Smooth muscle cell (in vitro differentiated cells): ENCODE data around the gene ZFHX3. TPM values are rescaled to one million over a fixed set of nuclear protein-coding genes. Genes with fewer than 3 reads are reported as not detected.

Source experiments
- DNase-seq: peaks from one replicate; lab custom pipeline; 2025; ENCODE audit not compliant: unreplicated experiment; lab: John Stamatoyannopoulos, UW
- H2AFZ ChIP-seq: fragments of 200-600 bp; sonication (generic); 2 replicates; pipeline ENCODE4 v1.6.0; 2016; ENCODE audit warnings: antibody characterized with exemption, low read depth, mild to moderate bottlenecking
- H3F3A ChIP-seq: fragments of 200-600 bp; sonication (generic); 2 replicates; pipeline ENCODE4 v1.6.0; 2017; ENCODE audit warnings: antibody characterized with exemption, low read depth
- H3K27ac ChIP-seq: fragments of 200-600 bp; sonication (generic); 2 replicates; pipeline ENCODE4 v1.5.1; 2016; ENCODE audit warnings: low read depth, mild to moderate bottlenecking
- H3K27me3 ChIP-seq: fragments of 200-600 bp; sonication (generic); 2 replicates; pipeline ENCODE4 v1.6.1; 2016; ENCODE audit warnings: low read depth, mild to moderate bottlenecking
- H3K36me3 ChIP-seq: fragments of 200-600 bp; sonication (generic); 2 replicates; pipeline ENCODE4 v1.5.1; 2016; ENCODE audit warnings: low read depth
- H3K4me1 ChIP-seq: fragments of 200-600 bp; sonication (generic); 2 replicates; pipeline ENCODE4 v1.5.1; 2016; ENCODE audit warnings: low read depth
- H3K4me2 ChIP-seq: fragments of 200-600 bp; sonication (generic); 2 replicates; pipeline ENCODE4 v1.6.0; 2016; ENCODE audit warnings: mild to moderate bottlenecking
- H3K4me3 ChIP-seq: fragments of 200-600 bp; sonication (generic); 2 replicates; pipeline ENCODE4 v1.5.1; 2016; ENCODE audit warnings: mild to moderate bottlenecking
- H3K79me2 ChIP-seq: fragments of 200-600 bp; sonication (generic); 2 replicates; pipeline ENCODE4 v1.6.0; 2016; ENCODE audit warnings: low read depth, mild to moderate bottlenecking
- H3K9ac ChIP-seq: fragments of 200-600 bp; sonication (generic); 2 replicates; pipeline ENCODE4 v1.6.0; 2016; ENCODE audit warnings: low read depth
- H3K9me3 ChIP-seq: fragments of 200-600 bp; sonication (generic); replicated peaks from 2 replicates; pipeline ENCODE4 v1.5.1; 2016; ENCODE audit warnings: low read depth
- H4K20me1 ChIP-seq: fragments of 200-600 bp; sonication (generic); 2 replicates; pipeline ENCODE4 v1.6.0; 2016; ENCODE audit warnings: low read depth
- CTCF ChIP-seq: fragments of 200-600 bp; sonication (generic); IDR thresholded peaks from 2 replicates; pipeline ENCODE4 v1.5.1; 2017; ENCODE audit warnings: borderline replicate concordance, mild to moderate bottlenecking, antibody characterized with exemption; ENCODE audit not compliant: insufficient read depth, poor library complexity, severe bottlenecking
- WGBS: methylation state at CpG from one replicate; pipeline ENCODE4 v1.1.7; 2016; ENCODE audit warnings: low lambda C conversion rate; 5-methylcytosine and 5-hydroxymethylcytosine counted together
- polyA plus RNA-seq: library from polyadenylated mRNA; unstranded; fragments of >200 nt; fragmentation: Nextera tagmentation; extraction: Ambion mirVana; gene quantifications from 2 replicates; pipeline ENCODE4 v1.2.1, GENCODE V29; 2016
- total RNA-seq: library from RNA; depleted of rRNA; stranded (reverse); fragments of >200 nt; gene quantifications from 2 replicates; pipeline ENCODE4 v1.2.3, GENCODE V29; 2014

ZFHX3 gene
- total and polyA plus RNA-seq, 2 experiments from 2014 or later: 3.1 to 9.8 TPM

GRCh38 chr16:73017321-73017720 is 30.6 kb downstream of the ZFHX3 start:
- WGBS: 85% methylated on average over 5 of the region's 5 CpGs
- Histone ChIP-seq H4K20me1 (peaks cover 74% of the 10 kb centered on the region), H3K27me3 (no peaks in the 10 kb centered on the region), H3K9me3 (no peaks in the 10 kb centered on the region), H3K36me3 (no peaks in the 10 kb centered on the region), H3K79me2 (peaks cover 80% of the 10 kb centered on the region), H2AFZ (no peak overlapping the region), H3K9ac (no peak overlapping the region), H3K4me1 (peaks cover 9% of the 10 kb centered on the region), H3K27ac (no peak overlapping the region), H3K4me3 (no peak overlapping the region), H3F3A (peaks cover 10% of the 10 kb centered on the region), H3K4me2 (no peak overlapping the region)
- TF ChIP-seq CTCF: no peak
- no peak for DNase-seq

GRCh38 chr16:73016488-73016830 is 31.5 kb downstream of the ZFHX3 start:
- Histone ChIP-seq H3K36me3 (no peaks in the 10 kb centered on the region), H3K4me2 (no peak overlapping the region), H3K27me3 (no peaks in the 10 kb centered on the region), H3F3A (peaks cover 10% of the 10 kb centered on the region), H3K27ac (no peak overlapping the region), H3K4me1 (peaks cover 9% of the 10 kb centered on the region), H2AFZ (no peak overlapping the region), H3K9me3 (no peaks in the 10 kb centered on the region), H3K79me2 (peaks cover 82% of the 10 kb centered on the region), H3K9ac (no peak overlapping the region), H3K4me3 (no peak overlapping the region), H4K20me1 (peaks cover 78% of the 10 kb centered on the region)
- WGBS: 88% methylated on average over 2 of the region's 2 CpGs
- TF ChIP-seq CTCF: no peak
- DNase-seq: no peak

- Histone ChIP-seq H2AFZ (no peak overlapping the region), H3K79me2 (peaks cover 80% of the 10 kb centered on the region), H4K20me1 (peaks cover 79% of the 10 kb centered on the region), H3F3A (peaks cover 10% of the 10 kb centered on the region), H3K9ac (no peak overlapping the region), H3K9me3 (no peaks in the 10 kb centered on the region), H3K27me3 (no peaks in the 10 kb centered on the region), H3K4me2 (no peak overlapping the region), H3K36me3 (no peaks in the 10 kb centered on the region), H3K27ac (no peak overlapping the region), H3K4me3 (no peak overlapping the region), H3K4me1 (peaks cover 9% of the 10 kb centered on the region)
- 85% methylated on average over 18 of the region's 18 CpGs for WGBS
- no peak for TF ChIP-seq CTCF
- DNase-seq: no peak
These were observed 32.1 kb downstream of the ZFHX3 start for GRCh38 chr16:73015612-73016487.

GRCh38 chr16:73014768-73015167 is 33.2 kb downstream of the ZFHX3 start:
- H3K27me3 ChIP-seq: no peaks in the 10 kb centered on the region
- H3K9me3 ChIP-seq: no peaks in the 10 kb centered on the region
- peaks cover 81% of the 10 kb centered on the region for H3K79me2 ChIP-seq
- WGBS: 94% methylated on average over 3 of the region's 3 CpGs
- no peak overlapping the region for H3K27ac ChIP-seq
- no peaks in the 10 kb centered on the region for H3K36me3 ChIP-seq
- no peak overlapping the region for H3K9ac ChIP-seq
- H4K20me1 ChIP-seq: peaks cover 90% of the 10 kb centered on the region
- no peak overlapping the region for H3K4me2 ChIP-seq
- no peak for DNase-seq
- peaks cover 10% of the 10 kb centered on the region for H3F3A ChIP-seq
- no peak for TF ChIP-seq CTCF
- no peak overlapping the region for H3K4me3 ChIP-seq
- no peak overlapping the region for H2AFZ ChIP-seq
- peaks cover 8% of the 10 kb centered on the region for H3K4me1 ChIP-seq
